H9 (cell line): ENCODE data around the gene JAKMIP3. TPM values are rescaled to one million over a fixed set of nuclear protein-coding genes. Genes with fewer than 3 reads are reported as not detected.

Source experiments
- DNase-seq: peaks from one replicate; pipeline ENCODE4 v3.0.0-alpha.2; 2017
- H2AFZ ChIP-seq: one replicate; pipeline ENCODE4 v1.6.1; 2013; ENCODE audit warnings: mild to moderate bottlenecking, low read length, control low read depth, moderate library complexity
- H2AK5ac ChIP-seq: 2 replicates; pipeline ENCODE4 v1.6.1; 2013; ENCODE audit warnings: low read length, control low read depth, mixed read lengths; ENCODE audit not compliant: insufficient read length
- H2BK120ac ChIP-seq: one replicate; pipeline ENCODE4 v1.6.1; 2013; ENCODE audit warnings: low read depth, mild to moderate bottlenecking, low read length, control low read depth, inconsistent platforms; ENCODE audit not compliant: poor library complexity, severe bottlenecking
- H2BK12ac ChIP-seq: 2 replicates; pipeline ENCODE4 v1.6.1; 2013; ENCODE audit warnings: low read length, control low read depth, mixed read lengths, low read depth; ENCODE audit not compliant: insufficient read length
- H2BK15ac ChIP-seq: 2 replicates; pipeline ENCODE4 v1.6.1; 2013; ENCODE audit warnings: low read depth, low read length, control low read depth
- H2BK20ac ChIP-seq: one replicate; pipeline ENCODE4 v1.6.1; 2013; ENCODE audit warnings: low read depth, mild to moderate bottlenecking, low read length, control low read depth, inconsistent platforms; ENCODE audit not compliant: poor library complexity, severe bottlenecking
- H2BK5ac ChIP-seq: 2 replicates; pipeline ENCODE4 v1.6.1; 2013; ENCODE audit warnings: low read length, control low read depth, mixed read lengths; ENCODE audit not compliant: insufficient read length
- H3K14ac ChIP-seq: 2 replicates; pipeline ENCODE4 v1.6.1; 2013; ENCODE audit warnings: low read length, control low read depth; ENCODE audit not compliant: insufficient read depth
- H3K18ac ChIP-seq: 2 replicates; pipeline ENCODE4 v1.6.1; 2013; ENCODE audit warnings: low read depth, mild to moderate bottlenecking, mixed read lengths, low read length, control low read depth; ENCODE audit not compliant: insufficient read length
- H3K23ac ChIP-seq: 2 replicates; pipeline ENCODE4 v1.6.1; 2013; ENCODE audit warnings: low read length, control low read depth, mixed read lengths, low read depth; ENCODE audit not compliant: insufficient read length
- H3K23me2 ChIP-seq: 2 replicates; pipeline ENCODE4 v1.6.1; 2013; ENCODE audit warnings: low read depth, mild to moderate bottlenecking, mixed read lengths, low read length, control low read depth; ENCODE audit not compliant: insufficient read length, poor library complexity, severe bottlenecking
- H3K27ac ChIP-seq: 2 replicates; pipeline ENCODE4 v1.5.1; 2013; ENCODE audit warnings: low read length, control low read depth, mixed read lengths, low read depth; ENCODE audit not compliant: insufficient read length
- H3K27me3 ChIP-seq: 2 replicates; pipeline ENCODE4 v1.6.1; 2013; ENCODE audit warnings: low read length, control low read depth, inconsistent platforms; ENCODE audit not compliant: insufficient read depth
- H3K4ac ChIP-seq: 2 replicates; pipeline ENCODE4 v1.6.1; 2013; ENCODE audit warnings: low read depth, mild to moderate bottlenecking, control low read depth, inconsistent platforms, low read length, moderate library complexity
- H3K4me1 ChIP-seq: 2 replicates; pipeline ENCODE4 v1.6.1; 2013; ENCODE audit warnings: low read length, control low read depth, inconsistent platforms; ENCODE audit not compliant: insufficient read depth
- H3K4me2 ChIP-seq: 2 replicates; pipeline ENCODE4 v1.6.1; 2013; ENCODE audit warnings: low read length, control low read depth, mixed read lengths; ENCODE audit not compliant: insufficient read length, insufficient read depth
- H3K56ac ChIP-seq: 2 replicates; pipeline ENCODE4 v1.6.1; 2013; ENCODE audit warnings: low read depth, mild to moderate bottlenecking, mixed read lengths, low read length, control low read depth; ENCODE audit not compliant: insufficient read length
- H3K79me1 ChIP-seq: 2 replicates; pipeline ENCODE4 v1.6.1; 2013; ENCODE audit warnings: low read depth, mild to moderate bottlenecking, moderate library complexity, low read length, control low read depth, inconsistent platforms; ENCODE audit not compliant: insufficient read depth, poor library complexity, severe bottlenecking
- H3K79me2 ChIP-seq: 2 replicates; pipeline ENCODE4 v1.6.1; 2013; ENCODE audit warnings: low read length, control low read depth, inconsistent platforms; ENCODE audit not compliant: insufficient read depth
- H3K9ac ChIP-seq: 2 replicates; pipeline ENCODE4 v1.6.1; 2013; ENCODE audit warnings: low read length, control low read depth, mixed read lengths; ENCODE audit not compliant: insufficient read length; ENCODE audit errors: extremely low read depth
- H3K9me3 ChIP-seq: one replicate; pipeline ENCODE4 v1.6.1; 2013; ENCODE audit warnings: low read depth, low read length, inconsistent platforms; ENCODE audit not compliant: control insufficient read depth
- H3T11ph ChIP-seq: one replicate; pipeline ENCODE4 v1.6.1; 2013; ENCODE audit warnings: mild to moderate bottlenecking, low read length, control low read depth, inconsistent platforms
- H4K20me1 ChIP-seq: one replicate; pipeline ENCODE4 v1.6.1; 2013; ENCODE audit not compliant: control insufficient read depth, insufficient read length, insufficient read depth
- H4K5ac ChIP-seq: 2 replicates; pipeline ENCODE4 v1.6.1; 2013; ENCODE audit warnings: low read depth, mild to moderate bottlenecking, mixed read lengths, low read length, control low read depth; ENCODE audit not compliant: insufficient read length
- H4K8ac ChIP-seq: replicated peaks from 2 replicates; pipeline ENCODE4 v1.6.1; 2013; ENCODE audit warnings: low read length, control low read depth, mixed read lengths, low read depth; ENCODE audit not compliant: insufficient read length
- H4K91ac ChIP-seq: 2 replicates; pipeline ENCODE4 v1.6.1; 2013; ENCODE audit warnings: low read depth, mild to moderate bottlenecking, moderate library complexity, mixed read lengths, low read length, control low read depth; ENCODE audit not compliant: insufficient read length
- H3K27ac Mint-ChIP-seq, 3 experiments: 2 replicates in 2 of 3; 3 replicates in 1 of 3; pipeline ENCODE4 v1.8.0; 2020 to 2021; ENCODE audit warnings: mixed read lengths in 3 of 3, mild to moderate bottlenecking in 1 of 3, moderate library complexity in 1 of 3
- H3K27me3 Mint-ChIP-seq: 2 replicates; pipeline ENCODE4 v1.8.0; 2021; ENCODE audit warnings: low read depth, mild to moderate bottlenecking, moderate library complexity, mixed read lengths
- H3K36me3 Mint-ChIP-seq, 3 experiments: 2 replicates in 2 of 3; 3 replicates in 1 of 3; pipeline ENCODE4 v1.8.0; 2020 to 2021; ENCODE audit warnings: low read depth in 3 of 3, mixed read lengths in 3 of 3; ENCODE audit not compliant: insufficient read depth in 1 of 3
- H3K4me1 Mint-ChIP-seq, 2 experiments: 2 replicates each; pipeline ENCODE4 v1.8.0; 2020; ENCODE audit warnings: mixed read lengths in 2 of 2
- H3K4me3 Mint-ChIP-seq, 2 experiments: 2 replicates in 1 of 2; 3 replicates in 1 of 2; pipeline ENCODE4 v1.8.0; 2020 to 2021; ENCODE audit warnings: mild to moderate bottlenecking in 2 of 2, mixed read lengths in 2 of 2, moderate library complexity in 1 of 2
- H3K9me3 Mint-ChIP-seq, 2 experiments: 2 replicates in 1 of 2; 3 replicates in 1 of 2; pipeline ENCODE4 v1.8.0; 2020; ENCODE audit warnings: mild to moderate bottlenecking in 2 of 2, mixed read lengths in 2 of 2, moderate library complexity in 1 of 2
- WGBS: extraction: QIAGEN DNeasy Blood & Tissue Kit; methylation state at CpG from one replicate; pipeline ENCODE4 v1.1.7; 2013; ENCODE audit warnings: missing lambda C conversion rate, low lambda C conversion rate, mixed read lengths; ENCODE audit not compliant: insufficient read length; ENCODE audit errors: extremely low coverage; 5-methylcytosine and 5-hydroxymethylcytosine counted together
- total RNA-seq: library from RNA; stranded (reverse); gene quantifications from 2 replicates; pipeline ENCODE4 v1.2.1, GENCODE V29; 2021
- TF ChIP-seq, protein P1 (sequence below): fragments of 200-600 bp; sonication (generic); conservative IDR thresholded peaks from 3 replicates; pipeline ENCODE4 v1.8.0; 2021; ENCODE audit warnings: antibody characterized with exemption, mild to moderate bottlenecking

Gene JAKMIP3
- total RNA-seq, 1 experiment from 2014 or later, result 0.50 TPM

DNA sequence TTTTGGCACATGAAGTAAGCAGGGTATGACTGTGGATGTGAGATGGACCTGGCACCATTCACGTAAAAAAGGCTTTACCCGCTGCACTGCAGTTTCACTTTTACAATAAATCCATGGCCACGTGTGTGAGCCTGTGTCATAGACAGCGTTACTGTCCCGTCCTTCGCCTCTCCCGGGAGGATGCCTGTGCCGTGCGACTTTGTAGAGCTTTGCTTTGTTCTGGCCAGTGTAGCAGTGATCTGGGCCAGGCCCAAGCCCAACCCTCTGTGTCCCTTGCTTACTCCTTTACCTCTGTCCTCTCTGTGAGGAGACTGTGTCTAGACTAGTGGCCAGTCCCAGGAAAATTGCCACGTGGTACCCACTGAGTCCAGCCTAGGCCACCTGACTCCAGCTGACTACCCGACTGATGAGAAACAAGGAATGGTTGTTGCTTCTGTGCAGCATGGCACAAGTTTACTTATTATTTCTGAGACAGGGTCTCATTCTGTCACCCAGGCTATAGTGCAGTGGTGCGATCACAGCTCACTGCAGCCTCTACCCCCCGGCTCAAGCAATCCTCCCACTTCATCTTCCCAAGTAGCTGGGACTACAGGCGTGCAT is 48.1 kb downstream of the JAKMIP3 start:
- DNase-seq, result no peak

More for the DNA sequence above, 48.1 kb downstream of the JAKMIP3 start:
- H3K4me2 ChIP-seq, result no peak overlapping the region
- H3K4ac ChIP-seq, result no peak overlapping the region
- no peaks in the 10 kb centered on the region for H3K79me1 ChIP-seq
- H3K27ac Mint-ChIP-seq, result no peak overlapping the region
- no peak overlapping the region for H2BK5ac ChIP-seq
- no peak overlapping the region for H4K91ac ChIP-seq
- H3K36me3 Mint-ChIP-seq, result no peaks in the 10 kb centered on the region
- H2AK5ac ChIP-seq, result no peak overlapping the region
- no peaks in the 10 kb centered on the region for H3K23me2 ChIP-seq
- peak overlapping the region; percentile 7 for H3K18ac ChIP-seq
- H3K14ac ChIP-seq, result no peak overlapping the region
- no peak overlapping the region for H2BK120ac ChIP-seq
- H4K5ac ChIP-seq, result no peak overlapping the region
- no peak overlapping the region for H3K23ac ChIP-seq
- H3K79me2 ChIP-seq, result no peaks in the 10 kb centered on the region
- no peaks in the 10 kb centered on the region for H3K9me3 Mint-ChIP-seq
- TF ChIP-seq, protein P1, sequence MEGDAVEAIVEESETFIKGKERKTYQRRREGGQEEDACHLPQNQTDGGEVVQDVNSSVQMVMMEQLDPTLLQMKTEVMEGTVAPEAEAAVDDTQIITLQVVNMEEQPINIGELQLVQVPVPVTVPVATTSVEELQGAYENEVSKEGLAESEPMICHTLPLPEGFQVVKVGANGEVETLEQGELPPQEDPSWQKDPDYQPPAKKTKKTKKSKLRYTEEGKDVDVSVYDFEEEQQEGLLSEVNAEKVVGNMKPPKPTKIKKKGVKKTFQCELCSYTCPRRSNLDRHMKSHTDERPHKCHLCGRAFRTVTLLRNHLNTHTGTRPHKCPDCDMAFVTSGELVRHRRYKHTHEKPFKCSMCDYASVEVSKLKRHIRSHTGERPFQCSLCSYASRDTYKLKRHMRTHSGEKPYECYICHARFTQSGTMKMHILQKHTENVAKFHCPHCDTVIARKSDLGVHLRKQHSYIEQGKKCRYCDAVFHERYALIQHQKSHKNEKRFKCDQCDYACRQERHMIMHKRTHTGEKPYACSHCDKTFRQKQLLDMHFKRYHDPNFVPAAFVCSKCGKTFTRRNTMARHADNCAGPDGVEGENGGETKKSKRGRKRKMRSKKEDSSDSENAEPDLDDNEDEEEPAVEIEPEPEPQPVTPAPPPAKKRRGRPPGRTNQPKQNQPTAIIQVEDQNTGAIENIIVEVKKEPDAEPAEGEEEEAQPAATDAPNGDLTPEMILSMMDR, result no peak
- H2BK15ac ChIP-seq, result no peak overlapping the region
- WGBS, result no CpG with 5 or more reads among the region's 14 CpGs
- H3K27ac ChIP-seq, result no peak overlapping the region
- H4K8ac ChIP-seq, result no peak overlapping the region
- no peaks in the 10 kb centered on the region; the same call in 1 of the 2 replicates for H3K27me3 Mint-ChIP-seq
- H3K4me1 Mint-ChIP-seq, result no peaks in the 10 kb centered on the region; a peak in 1 of 4 replicates
- no peaks in the 10 kb centered on the region for H4K20me1 ChIP-seq
- no peaks in the 10 kb centered on the region for H3K9me3 ChIP-seq
- H3K4me3 Mint-ChIP-seq, result no peak overlapping the region
- no peak overlapping the region for H2AFZ ChIP-seq
- no peak overlapping the region for H3T11ph ChIP-seq
- no peaks in the 10 kb centered on the region for H3K4me1 ChIP-seq
- H3K27me3 ChIP-seq, result no peaks in the 10 kb centered on the region
- no peak overlapping the region for H3K9ac ChIP-seq
- H2BK20ac ChIP-seq, result no peak overlapping the region
- H2BK12ac ChIP-seq, result no peak overlapping the region
- H3K56ac ChIP-seq, result no peak overlapping the region
